GF-D8 (cell line): ENCODE data around the gene ANKRD44.

Experiments used
- DNase-seq: peaks from one replicate; lab custom pipeline; 2025; lab: John Stamatoyannopoulos, UW

The ANKRD44 gene

DNA sequence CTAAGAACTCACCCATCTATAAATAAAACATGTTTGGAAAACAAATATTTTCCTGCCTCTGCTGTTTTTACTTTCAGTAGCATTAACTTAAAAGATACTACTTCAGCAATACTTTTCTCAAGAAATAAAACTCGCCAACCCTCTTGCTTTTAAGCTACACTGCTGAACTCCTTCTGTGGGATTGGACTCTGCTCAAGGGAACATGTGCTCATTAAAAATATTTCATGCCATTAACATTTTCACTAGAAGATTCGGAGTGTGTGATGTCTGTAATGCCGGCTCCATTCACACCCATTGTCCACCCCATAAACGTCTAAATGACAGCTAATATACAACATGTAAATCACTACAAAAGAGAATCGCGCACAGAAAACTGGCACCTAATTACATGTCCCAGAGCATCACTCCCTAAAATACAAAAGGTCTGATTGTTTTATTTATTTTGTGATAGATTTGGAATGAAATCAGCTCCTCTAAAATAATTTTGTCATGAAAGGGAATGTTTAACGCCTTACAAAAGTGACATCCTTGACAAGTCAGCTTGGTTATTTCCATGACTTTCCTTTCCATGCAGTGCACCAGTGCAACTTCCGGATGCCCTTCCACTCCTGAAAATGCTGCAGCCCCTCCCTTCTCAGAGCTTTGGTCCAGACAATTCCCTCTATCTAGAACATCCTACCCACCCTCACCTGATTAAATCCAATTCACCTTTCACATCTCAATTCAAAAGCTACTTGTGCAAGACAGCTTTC lies 73.1 kb downstream of the ANKRD44 start:
- DNase-seq = no peak

DNA sequence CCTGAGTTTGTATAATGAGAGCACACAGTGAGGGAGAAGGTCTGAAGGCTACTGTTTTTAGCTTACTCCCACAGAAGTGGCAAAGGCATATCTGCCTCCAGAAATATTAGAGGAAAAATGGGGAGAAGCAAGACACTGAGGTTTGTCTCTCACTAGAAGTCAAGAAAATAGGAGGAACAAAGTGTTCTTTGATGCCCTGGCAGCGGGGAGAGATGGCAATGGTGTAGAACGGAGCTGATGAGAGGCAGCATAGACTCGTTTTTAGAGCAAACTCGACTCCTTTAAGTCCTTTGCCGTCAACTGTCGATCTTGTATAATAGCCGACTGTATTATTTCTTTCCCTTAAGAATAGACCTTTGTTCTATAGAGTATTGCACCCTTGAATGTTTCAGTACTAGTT lies 73.8 kb downstream of the ANKRD44 start:
- no peak for DNase-seq

DNA sequence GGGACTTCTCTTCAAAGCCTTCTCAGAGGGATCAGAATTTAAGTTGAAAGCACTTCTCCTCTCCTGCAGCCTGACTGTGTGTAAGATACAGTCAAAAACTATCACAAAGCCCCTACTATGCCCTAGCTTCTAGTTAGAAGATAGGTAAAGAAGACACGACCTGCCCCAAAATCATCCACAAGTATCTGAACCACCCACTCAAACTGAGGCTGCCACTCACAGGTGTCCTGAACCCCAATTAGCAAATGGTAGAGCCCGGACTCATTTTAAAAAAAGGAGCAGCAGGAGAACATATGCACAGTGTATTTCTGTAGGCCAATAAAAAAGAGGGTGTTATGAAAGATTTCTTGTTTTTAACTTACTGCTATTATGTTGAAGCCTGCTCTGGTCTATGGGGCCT lies 74.4 kb downstream of the ANKRD44 start:
- DNase-seq = no peak

DNA sequence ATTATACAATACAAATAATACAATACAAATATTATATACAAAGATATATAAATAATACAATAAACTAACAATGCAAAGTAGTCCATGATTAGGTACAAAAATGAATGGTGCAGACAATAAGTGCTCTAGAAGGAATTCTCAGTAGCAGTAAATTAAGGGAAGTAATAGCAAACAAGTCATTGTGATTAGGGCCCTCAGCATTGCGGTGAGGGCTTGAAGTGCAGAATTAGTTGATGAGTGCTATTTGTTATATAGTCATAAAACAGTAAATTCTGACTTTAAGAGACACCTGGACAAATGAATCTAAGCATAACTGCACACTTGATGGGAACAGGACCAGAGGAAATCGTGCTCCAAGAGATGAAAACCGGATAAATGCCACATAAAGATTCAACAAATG lies 74.9 kb downstream of the ANKRD44 start:
- DNase-seq = no peak

DNA sequence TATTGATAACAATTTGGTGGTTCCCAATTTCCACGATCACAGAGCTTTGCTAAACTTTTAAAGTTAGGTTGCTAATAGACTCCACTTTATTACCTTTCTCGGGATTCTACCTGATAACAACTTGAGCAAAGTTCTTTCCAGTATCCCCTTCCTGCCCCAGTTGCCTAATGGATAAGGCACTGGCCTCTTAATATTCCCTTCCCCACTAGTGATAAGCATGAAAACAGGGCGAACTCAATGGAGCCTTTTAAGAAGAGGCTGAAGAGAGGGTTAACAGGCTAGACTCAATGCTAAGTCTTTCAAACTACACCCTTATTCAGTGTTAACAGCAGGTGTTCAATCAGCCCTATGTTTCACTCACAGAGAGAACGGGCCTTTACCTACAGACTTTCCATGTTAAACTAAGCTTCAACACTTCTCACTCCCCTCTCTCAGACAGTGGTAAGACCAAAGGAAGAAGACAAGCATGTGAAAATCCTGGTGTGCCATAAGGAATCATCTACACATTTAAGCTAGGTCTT lies 75.8 kb downstream of the ANKRD44 start:
- DNase-seq = no peak

DNA sequence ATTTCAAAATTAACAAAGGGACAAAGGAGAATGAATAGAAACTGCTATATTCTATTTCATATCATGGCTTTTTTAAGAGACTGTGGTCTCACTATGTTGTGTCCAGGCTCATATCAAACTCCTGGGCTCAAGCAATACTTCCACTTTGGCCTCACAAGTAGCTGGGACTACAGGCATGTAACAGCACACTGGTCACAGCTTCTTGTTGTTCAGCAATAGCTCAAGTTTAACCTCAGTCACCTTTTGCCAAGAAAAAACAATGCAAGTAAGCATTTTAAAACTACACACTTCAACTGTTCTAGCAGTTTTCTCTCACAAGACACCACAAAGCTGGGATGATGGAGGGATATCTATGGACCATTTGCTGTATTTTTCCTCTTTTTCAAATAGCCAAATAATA lies 77.1 kb downstream of the ANKRD44 start:
- no peak for DNase-seq

DNA sequence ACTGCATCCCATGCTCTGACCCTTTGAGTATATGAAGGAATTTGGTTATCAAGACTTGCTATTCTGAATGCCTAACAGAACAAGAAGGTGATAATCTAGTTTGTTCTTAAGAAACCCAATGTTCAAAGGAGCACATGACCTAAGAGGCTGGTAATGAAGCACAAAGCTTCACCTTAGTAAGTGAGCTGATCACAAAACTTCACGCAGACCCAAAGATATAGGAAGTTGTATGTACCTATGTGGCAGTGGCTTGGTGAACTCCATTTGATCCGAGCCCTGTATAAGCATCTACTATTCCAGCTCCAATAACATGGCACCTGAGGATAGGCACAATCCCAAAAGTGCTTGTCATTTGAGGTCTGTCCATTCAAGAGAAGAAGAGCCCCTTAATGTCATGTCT lies 78.6 kb downstream of the ANKRD44 start:
- DNase-seq = no peak

DNA sequence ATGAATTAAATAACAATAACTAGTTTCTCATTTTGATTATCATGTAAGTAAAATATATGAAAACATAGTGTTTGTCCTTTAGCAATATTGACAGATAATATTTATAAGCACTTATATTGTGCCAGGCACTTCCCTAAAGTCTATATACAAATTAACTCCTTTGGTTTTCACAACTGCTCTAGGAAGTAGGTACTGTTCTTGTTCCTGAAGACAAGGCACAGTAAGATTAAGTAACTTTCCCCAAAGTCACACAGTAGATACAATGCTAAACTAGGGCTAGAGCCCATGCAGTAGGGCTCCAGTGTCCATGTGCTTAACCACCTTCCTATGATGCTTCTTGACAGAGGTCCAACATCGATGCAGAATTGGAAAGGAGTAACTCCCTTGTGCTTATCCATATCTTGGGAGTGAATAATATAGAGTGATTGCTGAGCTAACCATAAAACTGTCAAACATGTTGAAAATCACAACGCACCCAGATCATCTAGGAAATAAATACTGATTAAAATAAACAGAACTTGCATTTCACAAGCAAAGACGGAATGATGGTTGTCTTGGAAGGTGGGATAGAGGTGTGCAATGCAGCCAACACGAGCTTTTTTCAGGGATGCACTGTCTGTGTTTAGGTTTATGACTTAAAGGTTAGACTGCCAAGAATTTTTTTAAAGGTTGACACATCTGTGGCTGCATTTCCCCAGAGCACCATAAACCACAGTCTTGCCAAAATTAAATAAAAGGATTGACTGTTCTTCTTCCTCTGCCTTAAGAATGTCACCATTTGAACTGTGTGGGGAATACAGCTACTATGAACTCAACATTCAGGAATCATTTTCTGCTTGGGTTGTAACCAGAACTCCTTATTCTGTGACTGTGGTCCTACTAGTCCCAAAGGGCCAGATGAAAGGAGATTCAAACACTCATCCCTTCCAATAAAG lies 80.8 kb downstream of the ANKRD44 start:
- DNase-seq = peak; percentile 20

DNA sequence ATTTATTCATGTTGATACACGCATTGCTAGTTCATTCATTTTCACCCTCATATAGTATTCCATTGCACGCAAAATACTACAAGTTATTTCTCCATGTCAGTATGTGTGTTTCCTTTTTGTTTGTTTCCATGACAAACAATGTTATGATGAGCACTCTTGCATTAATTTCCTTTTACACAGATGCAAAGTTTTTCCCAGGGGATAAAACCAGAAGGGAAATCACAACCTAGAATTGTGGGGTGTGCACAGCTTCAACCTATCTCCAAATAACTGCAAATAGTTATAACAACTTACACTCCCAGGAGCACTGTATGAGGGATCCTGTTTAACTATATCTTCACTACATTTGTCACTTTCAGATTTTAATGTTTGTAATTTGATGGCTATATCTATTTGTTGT lies 87.1 kb downstream of the ANKRD44 start:
- DNase-seq = no peak

DNA sequence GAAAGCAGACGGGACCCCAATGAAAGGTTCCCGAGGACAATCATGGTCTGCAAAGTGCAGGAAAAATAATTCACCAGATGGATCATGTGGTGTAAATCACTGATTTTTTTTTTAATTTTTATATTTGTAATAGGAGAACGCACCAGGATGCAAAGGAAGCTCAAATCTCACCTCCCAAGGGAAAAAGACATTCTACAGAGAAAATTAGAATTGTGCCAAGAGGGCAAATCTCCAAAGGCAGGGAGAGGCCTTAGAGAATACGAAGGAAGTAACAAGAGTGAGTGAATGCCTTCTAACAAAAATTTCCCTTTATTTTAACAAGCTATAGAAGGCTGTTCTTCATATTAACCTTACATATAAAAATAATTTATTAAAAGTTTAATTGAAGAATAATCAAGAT lies 90.9 kb downstream of the ANKRD44 start:
- DNase-seq = no peak

DNA sequence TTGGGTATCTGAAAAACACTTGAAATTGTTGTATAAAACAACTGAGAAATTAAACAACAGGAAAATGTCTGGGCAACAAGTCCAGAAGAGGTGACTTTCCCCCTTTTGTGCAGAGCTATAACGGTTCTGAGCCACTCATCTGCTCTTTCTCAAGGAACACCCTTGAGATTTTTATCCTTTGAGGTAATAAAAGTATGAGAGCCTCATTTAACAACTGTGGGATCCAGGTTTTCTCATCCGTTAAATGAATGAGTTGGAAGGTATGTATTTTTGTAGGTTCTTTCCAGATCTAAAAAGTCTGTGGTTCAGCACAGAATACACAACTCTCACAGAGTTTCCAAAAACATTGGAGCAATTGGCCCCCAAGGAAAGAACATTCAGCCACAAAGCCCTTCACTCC lies 93.0 kb downstream of the ANKRD44 start:
- no peak for DNase-seq

DNA sequence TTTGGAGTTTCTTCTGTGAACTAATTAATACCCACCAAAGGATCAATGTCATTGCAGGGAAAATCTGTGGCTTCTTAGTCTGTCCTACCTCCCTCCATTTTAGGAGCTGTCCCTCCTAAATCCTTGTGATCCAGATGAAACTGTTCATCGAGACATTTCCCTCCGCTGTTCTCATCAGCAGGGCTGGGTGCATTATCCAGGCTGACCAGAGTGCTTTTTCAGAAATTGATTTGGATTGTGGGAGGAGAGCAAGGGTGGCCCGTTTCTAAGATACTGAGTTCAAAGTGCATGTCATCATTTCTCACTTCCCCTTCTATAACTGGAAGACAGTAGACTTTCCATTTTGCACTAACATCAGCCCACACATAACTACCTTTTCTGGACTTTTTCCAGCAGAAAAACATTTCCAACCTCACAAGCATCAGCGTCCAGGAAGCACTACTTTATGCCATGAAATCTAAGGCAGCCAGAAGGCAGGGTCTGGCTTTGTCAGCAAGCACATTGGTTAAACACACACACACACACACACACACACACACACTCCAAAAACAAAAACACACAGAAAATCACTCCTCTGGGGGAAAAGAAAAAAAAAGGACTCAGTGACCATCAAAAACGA lies 94.1 kb downstream of the ANKRD44 start:
- peak; percentile 69 for DNase-seq

DNA sequence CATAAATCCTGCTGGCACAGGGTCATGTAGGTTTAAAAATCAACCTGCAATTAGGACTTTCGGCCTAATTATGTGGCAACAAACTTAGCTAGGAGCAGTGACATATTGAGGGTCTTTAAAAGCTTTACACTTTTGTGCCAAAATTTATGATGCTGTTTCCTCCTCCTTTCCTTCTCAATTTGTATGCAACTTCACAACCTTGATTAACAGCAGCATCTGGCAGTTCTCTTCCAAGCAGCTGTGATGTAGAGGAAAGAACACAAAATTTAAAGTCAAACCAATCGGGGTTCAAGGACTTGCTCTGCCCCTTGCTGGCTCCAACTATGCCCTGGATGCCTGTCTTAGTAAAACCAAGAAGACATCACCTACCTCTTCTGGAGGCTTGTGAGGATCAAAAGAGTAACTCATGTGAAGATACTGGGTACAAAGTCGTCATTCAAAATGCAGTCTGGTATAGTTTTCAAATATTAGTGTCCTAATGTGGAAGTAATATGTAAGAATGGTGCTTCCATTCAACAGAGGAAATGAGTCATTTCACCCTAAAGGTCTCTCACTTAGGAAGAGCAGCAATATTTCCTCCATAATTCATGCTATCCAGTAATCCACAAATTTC lies 94.7 kb downstream of the ANKRD44 start:
- DNase-seq = no peak

DNA sequence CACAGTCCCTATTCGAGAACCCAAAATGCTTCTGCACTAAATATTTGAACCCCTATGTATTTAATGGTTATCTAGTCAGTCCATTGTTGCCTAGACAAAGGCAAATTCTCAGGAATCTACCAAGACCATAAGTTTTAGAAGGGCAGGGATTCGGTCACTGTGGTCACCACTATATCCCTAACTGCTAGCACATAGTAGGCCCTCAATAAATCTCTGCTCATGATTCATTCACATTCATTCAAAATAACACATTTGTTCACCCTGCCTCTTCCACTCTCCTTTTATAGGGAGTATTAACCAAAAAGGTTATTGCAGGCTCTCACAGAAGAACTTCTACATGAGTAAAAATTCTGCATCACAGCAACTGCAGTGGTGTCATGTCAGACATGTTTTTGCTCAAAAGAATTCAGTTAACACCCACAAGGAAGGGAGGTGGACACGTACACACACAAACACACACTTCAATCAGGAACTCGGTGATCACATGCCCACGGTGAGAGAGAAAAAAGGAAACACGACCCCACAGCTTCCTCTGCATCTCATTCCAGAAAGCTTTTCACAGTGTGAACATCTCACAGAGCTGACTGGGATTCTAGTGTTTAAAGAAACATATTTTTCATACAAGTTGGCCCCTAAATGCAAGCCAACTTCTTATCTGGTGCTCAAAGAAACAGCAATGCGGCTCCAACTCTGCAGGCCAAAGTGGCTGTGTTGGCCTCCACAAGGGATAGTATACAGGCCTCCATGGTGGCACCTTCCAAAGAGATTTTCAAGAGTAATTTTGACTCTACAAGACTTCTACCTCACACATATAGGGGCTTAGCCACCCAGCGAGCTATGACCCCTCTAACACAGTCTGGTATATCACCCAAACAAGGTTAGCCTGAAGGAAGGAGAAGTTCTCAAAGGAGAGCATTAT lies 98.0 kb downstream of the ANKRD44 start:
- DNase-seq = peak; percentile 26

DNA sequence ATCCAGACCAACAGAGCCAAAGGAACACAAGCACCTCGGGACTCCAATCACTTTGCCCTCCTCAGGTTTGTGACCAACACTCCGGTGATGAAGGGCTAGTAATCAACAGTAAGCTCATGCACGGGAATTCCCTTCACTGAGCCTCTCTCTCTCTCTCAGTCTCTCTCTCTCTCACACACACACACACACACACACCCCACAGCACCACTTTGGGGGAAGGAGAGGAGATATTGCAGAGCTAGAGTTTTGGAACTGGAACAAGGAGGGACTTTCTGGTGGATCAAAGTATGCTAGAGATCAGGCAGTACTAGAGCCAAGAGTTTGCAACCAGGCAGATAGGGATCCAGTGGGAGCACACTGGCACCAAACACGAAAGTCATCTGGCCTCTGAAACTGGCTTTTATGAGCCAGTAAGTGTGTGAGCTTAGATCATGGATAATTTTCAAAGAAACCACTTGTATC lies 98.7 kb downstream of the ANKRD44 start:
- no peak for DNase-seq

DNA sequence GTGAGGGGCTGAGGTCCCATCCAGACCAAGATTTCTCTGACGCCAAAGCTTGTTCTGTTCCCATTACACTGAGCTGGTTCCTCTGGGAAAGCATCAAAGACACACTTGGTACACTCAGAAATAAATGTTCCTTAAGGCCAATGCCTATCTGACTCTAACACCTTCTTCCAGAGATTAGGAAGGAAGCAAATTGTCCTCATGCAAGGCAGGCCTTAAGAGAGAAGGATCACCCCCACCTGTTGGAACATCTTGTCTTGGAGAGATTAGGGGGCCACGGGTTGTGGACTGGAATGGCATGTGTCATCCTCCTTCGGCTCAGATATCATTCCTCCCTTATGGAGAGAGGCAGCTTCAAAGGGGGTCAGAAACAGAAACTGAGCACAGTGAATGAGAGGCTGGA lies 100.2 kb downstream of the ANKRD44 start:
- DNase-seq = no peak

DNA sequence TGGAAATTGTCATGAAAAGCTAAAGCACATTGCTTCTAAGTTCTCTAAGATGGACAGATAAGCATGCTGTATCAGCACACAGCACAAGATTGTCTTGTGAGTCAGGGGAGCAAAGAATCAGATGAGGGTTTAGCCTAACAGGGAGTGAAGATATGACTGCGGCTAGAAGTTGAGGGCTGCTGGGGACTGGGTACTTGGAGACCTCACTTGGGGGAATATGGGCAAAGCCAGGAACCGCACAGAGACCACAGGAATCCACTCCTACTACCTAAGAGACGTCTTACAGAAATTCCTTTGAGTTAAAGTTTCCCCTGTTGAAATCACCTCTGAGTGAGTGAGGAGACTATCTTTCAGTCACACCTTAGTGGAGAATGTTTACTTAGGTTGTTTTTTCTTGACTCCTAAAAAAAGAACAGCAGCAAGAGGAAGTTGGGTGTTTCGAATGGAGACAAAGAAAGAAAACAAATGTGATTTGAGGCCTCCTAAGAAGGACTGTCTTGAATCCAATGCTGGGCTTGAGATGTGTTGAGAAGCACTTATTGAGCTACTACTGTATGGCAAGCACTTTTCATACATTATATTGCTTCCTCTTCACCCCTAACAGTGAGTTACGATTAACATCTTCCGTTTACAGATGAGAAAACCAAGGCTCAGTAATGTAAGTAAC lies 100.7 kb downstream of the ANKRD44 start:
- DNase-seq = peak; percentile 47

DNA sequence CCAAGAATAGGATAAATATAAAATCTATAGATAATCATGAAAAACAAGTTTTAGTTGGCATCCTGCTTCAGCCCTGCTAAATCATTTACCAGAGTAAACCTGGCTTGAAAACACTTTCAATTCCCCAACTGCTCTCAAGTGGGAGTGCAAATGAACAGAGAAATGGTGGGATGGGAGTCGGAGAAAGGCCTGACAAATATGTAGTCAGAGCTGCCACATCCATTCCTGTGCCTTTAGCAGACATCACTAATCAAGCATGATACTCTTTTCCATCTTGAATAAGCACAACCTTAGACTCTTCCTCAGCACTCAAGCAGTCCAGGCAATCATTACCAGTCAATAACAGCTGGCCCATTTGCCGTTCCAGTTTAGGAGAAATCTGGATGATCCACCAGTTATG lies 101.3 kb downstream of the ANKRD44 start:
- no peak for DNase-seq

DNA sequence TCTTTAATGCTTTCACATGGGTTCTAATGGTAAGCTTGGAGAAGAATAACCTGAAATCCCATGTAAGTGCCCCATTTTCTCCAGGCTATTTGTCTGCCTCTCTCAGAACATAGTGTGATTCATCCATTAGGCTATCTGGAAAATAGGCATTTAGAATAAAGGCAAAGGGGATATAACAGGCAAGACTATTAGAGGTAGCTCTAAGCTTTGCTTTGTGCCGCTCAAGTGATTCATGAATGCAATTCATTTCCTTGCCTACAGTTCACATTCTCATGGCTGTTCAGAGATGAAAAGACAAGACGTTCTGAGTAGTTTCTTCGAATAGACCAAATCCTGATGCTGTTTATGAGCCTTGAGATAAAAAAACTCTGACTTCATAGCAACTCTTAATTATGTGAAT lies 101.7 kb downstream of the ANKRD44 start:
- DNase-seq = no peak

DNA sequence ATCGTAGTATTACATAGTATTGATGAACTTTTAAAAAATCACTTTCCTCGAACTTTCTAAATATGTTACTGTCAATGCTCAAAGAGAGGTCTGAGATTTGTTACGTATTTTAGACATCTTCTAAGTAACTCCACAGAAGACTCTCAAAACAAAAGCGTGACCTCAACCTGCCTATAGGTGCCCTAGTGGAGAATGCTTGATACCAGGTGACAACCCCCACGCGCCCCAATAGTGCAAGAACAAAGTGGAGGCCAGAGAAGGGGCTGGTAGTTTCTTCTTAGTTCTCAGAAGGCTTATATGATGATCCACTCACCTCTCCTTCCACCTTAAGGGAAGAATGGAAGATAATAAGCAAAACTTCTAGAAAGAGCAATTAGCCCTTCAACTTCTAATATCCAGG lies 102.6 kb downstream of the ANKRD44 start:
- no peak for DNase-seq
